Heart left ventricle (tissue), 16 donors: ENCODE results near the gene B3GAT1. TPM values are rescaled to one million over a fixed set of nuclear protein-coding genes. Genes with fewer than 3 reads are reported as not detected.

Experiments
- ATAC-seq, 4 donors: fragments of 200-7000 bp; cut with Tn5 transposase; one replicate each; pipeline ENCODE4 v1.9.1; 2020 to 2022; ENCODE audit warnings: moderate library complexity in 4 of 4, mild to moderate bottlenecking in 3 of 4, moderate number of reproducible peaks in 1 of 4
- DNase-seq, 5 donors: peaks; one replicate each; pipeline ENCODE4 v3.0.0-alpha.2; 2020
- H3K27ac ChIP-seq, 12 donors: fragments of 200-600 bp; sonication (generic) in 4 of 12; one replicate each; pipeline versions ENCODE4 v1.5.0 to v1.8.0; 2016 to 2022; ENCODE audit warnings: mild to moderate bottlenecking in 2 of 12
- H3K27me3 ChIP-seq, 9 donors: fragments of 200-600 bp; sonication (generic) in 2 of 9; one replicate each; pipeline versions ENCODE4 v1.5.1 to v1.8.0; 2016 to 2022; ENCODE audit warnings: mild to moderate bottlenecking in 3 of 9
- H3K36me3 ChIP-seq, 9 donors: fragments of 200-600 bp; sonication (generic) in 2 of 9; one replicate each; pipeline versions ENCODE4 v1.5.0 to v1.8.0; 2018 to 2022; ENCODE audit warnings: mild to moderate bottlenecking in 2 of 9
- H3K4me1 ChIP-seq, 12 donors: fragments of 200-600 bp; sonication (generic) in 4 of 12; one replicate each; pipeline versions ENCODE4 v1.5.0 to v1.8.0; 2016 to 2022; ENCODE audit warnings: mild to moderate bottlenecking in 3 of 12
- H3K4me3 ChIP-seq, 12 donors: fragments of 200-600 bp; sonication (generic) in 4 of 12; one replicate each; pipeline versions ENCODE4 v1.5.0 to v1.8.0; 2017 to 2022; ENCODE audit warnings: mild to moderate bottlenecking in 9 of 12, moderate library complexity in 4 of 12
- H3K9me3 ChIP-seq, 12 donors: fragments of 200-600 bp; sonication (generic) in 4 of 12; one replicate each; pipeline versions ENCODE4 v1.5.0 to v1.8.0; 2016 to 2022; ENCODE audit warnings: mild to moderate bottlenecking in 1 of 12
- CTCF ChIP-seq, 12 donors: fragments of 200-600 bp; sonication (generic) in 4 of 12; IDR thresholded peaks; one replicate each; pipeline versions ENCODE4 v1.5.0 to v1.8.0; 2018 to 2022; ENCODE audit warnings: antibody characterized with exemption in 12 of 12, mild to moderate bottlenecking in 5 of 12
- POLR2A ChIP-seq, 2 donors: fragments of 450-650 bp; IDR thresholded peaks; one replicate each; pipeline ENCODE4 v1.6.1; 2017; ENCODE audit warnings: antibody characterized with exemption in 2 of 2, mild to moderate bottlenecking in 2 of 2, moderate library complexity in 2 of 2
- WGBS, 4 donors: extraction: QIAGEN DNeasy Blood & Tissue Kit in 2 of 4; methylation state at CpG; one replicate each; pipeline versions ENCODE4 v1.1.5 to v1.1.7; 2013 to 2018; 5-methylcytosine and 5-hydroxymethylcytosine counted together
- intact Hi-C, 10 donors: fragments of 100-400 bp; cut with DNase I; formaldehyde crosslinking; loops; one replicate each; pipeline versions ENCODE4 v1.11.1 to v1.14.2; 2022
- polyA plus RNA-seq, 2 donors: library from polyadenylated mRNA; stranded (reverse); fragments of 200-250 nt; gene quantifications; one replicate each; pipeline ENCODE4 v1.2.3, GENCODE V29; 2013
- total RNA-seq, 9 donors: library from RNA; depleted of rRNA in 2 of 9; stranded (reverse); fragments of >200 nt in 2 of 9; fragmentation: NEBNext Ultra II Directional in 3 of 9; extraction: Animal tissue kit (Norgen Biotek cat#: 25700) in 3 of 9; gene quantifications; one replicate each; pipeline versions ENCODE4 v1.1.0 to v1.2.4, GENCODE V29; 2016 to 2023
- donor health status: ischemic (EF 13 %, LVEDD 7.1; RV severe dilation, severe dysfunction).
- donor health status: healthy with polysubstance abuse.
- donor health status: DM: no; HTN: yes; CAD: no.
- donor health status: DM: no; HTN: no; CAD: no.
- donor health status: ischemic (EF 25% LVEDD 6.9; RV normal size, moderate dysfunction).
- donor health status: ischemic (EF 25% LVEDD 5.7; RV mildly dilated, moderate dysfunction).
- donor health status: healthy.
- donor health status: DM: yes; HTN: yes; CAD: no.
- donor health status: ischemic (EF 35%, LVEDD 5.7; RV mildly dilated, moderate dysfunction).
- donor health status: nonischemic (EF 11% LVEDD 7.7; RV severe dilation, severe dysfunction).
- donor health status: DM: yes; HTN: yes; CAD: no.
- donor health status: PGD.
- donor health status: ischemic (EF 29% LVEDD 5.4; RV normal size, mild dysfunction).
- donor health status: nonischemic (EF 23%, LVEDD 6.1; RV moderate dilation, normal function).

The B3GAT1 gene
- total and polyA plus RNA-seq, 11 donors: 0.04 to 0.64 (median 0.09) TPM; not detected in 4

GRCh38 chr11:134372536-134372935 lies 39.5 kb downstream of the B3GAT1 start:
- no peak overlapping the region for H3K4me3 ChIP-seq
- H3K9me3 ChIP-seq: no peaks in the 10 kb centered on the region
- H3K27me3 ChIP-seq: peaks cover 0 to 14% (median 0%) of the 10 kb centered on the region in 9 donors
- WGBS, 4 donors: 78 to 91% (median 80%) methylated on average over 9 to 10 of the region's 10 CpGs
- intact Hi-C loops: no loop called here
- DNase-seq (peak in 1 of 5 donors; percentile 9), ATAC-seq (no peak)
- no peaks in the 10 kb centered on the region for H3K4me1 ChIP-seq
- H3K36me3 ChIP-seq: no peaks in the 10 kb centered on the region
- no peak for TF ChIP-seq POLR2A (IDR thresholded peaks at IDR 0.05)
- TF ChIP-seq CTCF (IDR thresholded peaks at IDR 0.05): no peak
- no peak overlapping the region for H3K27ac ChIP-seq

DNA sequence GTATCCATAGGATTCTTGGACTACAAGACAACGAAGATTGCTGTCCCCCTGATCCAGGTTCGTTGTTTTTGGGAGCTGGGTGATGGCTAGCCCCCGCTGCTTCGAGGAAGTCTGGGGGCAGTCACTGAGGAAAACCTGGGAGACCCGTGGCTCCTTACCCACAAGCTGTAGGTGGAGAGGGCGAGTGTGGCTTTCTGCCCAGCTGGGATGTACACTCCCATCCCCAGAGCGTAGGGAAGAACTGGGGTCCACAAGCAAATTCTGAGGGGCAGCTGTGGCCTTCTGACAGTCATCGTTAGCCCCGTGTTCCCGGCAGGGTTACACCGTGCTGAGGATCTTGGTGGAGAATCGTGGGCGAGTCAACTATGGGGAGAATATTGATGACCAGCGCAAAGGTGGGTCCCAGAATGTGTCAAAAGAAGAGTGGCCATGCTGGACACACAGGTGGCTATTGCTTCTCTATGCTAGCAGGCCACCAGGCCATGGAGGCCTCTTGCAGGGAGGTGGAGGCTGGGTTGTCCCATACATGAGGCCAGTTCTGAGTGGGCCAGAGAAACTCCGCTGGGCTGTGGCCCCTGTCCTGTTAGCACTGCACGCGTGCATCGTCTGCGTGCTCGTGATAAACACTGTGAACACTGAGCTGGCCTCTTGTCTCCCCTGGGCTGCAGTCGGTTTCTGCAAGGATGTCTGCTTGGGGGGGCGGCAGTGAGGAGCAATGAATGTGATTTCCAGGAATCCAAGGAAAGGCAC lies 40.4 kb downstream of the B3GAT1 start:
- Histone ChIP-seq H3K27me3 (peaks cover 0 to 14% (median 0%) of the 10 kb centered on the region in 9 donors), H3K27ac (no peak overlapping the region), H3K9me3 (no peaks in the 10 kb centered on the region), H3K4me3 (no peak overlapping the region), H3K4me1 (peaks cover 0 to under 1% (median 0%) of the 10 kb centered on the region in 12 donors), H3K36me3 (no peaks in the 10 kb centered on the region)
- intact Hi-C loops: no loop called here
- ATAC-seq: no peak
- no peak for TF ChIP-seq POLR2A (IDR thresholded peaks at IDR 0.05)
- TF ChIP-seq CTCF (IDR thresholded peaks at IDR 0.05): no peak
- 87 to 91% (median 89%) methylated on average over 22 of the region's 22 CpGs for WGBS, 4 donors
- DNase-seq: peak in 2 of 5 donors; percentile 7 to 12

- Histone ChIP-seq H3K4me3 (no peak overlapping the region), H3K27me3 (peaks cover 0 to 14% (median 0%) of the 10 kb centered on the region in 9 donors), H3K36me3 (no peaks in the 10 kb centered on the region), H3K9me3 (no peaks in the 10 kb centered on the region), H3K4me1 (peaks cover 0 to 4% (median 0%) of the 10 kb centered on the region in 12 donors), H3K27ac (no peak overlapping the region)
- TF ChIP-seq POLR2A (IDR thresholded peaks at IDR 0.05) (no peak), CTCF (IDR thresholded peaks at IDR 0.05) (no peak)
- ATAC-seq (no peak), DNase-seq (peak in 2 of 5 donors; percentile 6 to 11)
- 79 to 84% (median 80%) methylated on average over 18 to 19 of the region's 19 CpGs for WGBS, 4 donors
- intact Hi-C loops: no loop called here
These were observed 41.3 kb downstream of the B3GAT1 start for GRCh38 chr11:134370526-134371435.
